ENCODE data around the gene CBX7.

GRCh38 chr22:39150848-39151215 is 1.6 kb downstream of the CBX7 start:
- TF ChIP-seq POLR2A (IDR thresholded peaks at IDR 0.05; ENCODE audit: low read depth, low read length) (no peak), CTCF (IDR thresholded peaks at IDR 0.05; ENCODE audit: extremely low read depth in 1 of 2, insufficient read depth in 1 of 2, low read depth in 1 of 2, low read length in 2 of 2) (no peak), EZH2 (IDR thresholded peaks at IDR 0.05; ENCODE audit: borderline replicate concordance, low read depth, low read length, severe bottlenecking) (no peak), FOS (IDR thresholded peaks at IDR 0.05; ENCODE audit: borderline replicate concordance, insufficient read depth, low read length) (no peak), MYC (IDR thresholded peaks at IDR 0.05; ENCODE audit: low read depth, low read length) (no peak)

Data from endothelial cell of umbilical vein (primary cell).